ENCODE measurements around the gene PNPLA5. TPM values are rescaled to one million over a fixed set of nuclear protein-coding genes. Genes with fewer than 3 reads are reported as not detected.
"Not testable (repeated sequence)": the region's sequence is repeated elsewhere in the genome, so short reads cannot be mapped to it uniquely, and the experiment has no call there.

Gene PNPLA5
- total RNA-seq, 1 donor from 2014 or later, result not detected

DNA sequence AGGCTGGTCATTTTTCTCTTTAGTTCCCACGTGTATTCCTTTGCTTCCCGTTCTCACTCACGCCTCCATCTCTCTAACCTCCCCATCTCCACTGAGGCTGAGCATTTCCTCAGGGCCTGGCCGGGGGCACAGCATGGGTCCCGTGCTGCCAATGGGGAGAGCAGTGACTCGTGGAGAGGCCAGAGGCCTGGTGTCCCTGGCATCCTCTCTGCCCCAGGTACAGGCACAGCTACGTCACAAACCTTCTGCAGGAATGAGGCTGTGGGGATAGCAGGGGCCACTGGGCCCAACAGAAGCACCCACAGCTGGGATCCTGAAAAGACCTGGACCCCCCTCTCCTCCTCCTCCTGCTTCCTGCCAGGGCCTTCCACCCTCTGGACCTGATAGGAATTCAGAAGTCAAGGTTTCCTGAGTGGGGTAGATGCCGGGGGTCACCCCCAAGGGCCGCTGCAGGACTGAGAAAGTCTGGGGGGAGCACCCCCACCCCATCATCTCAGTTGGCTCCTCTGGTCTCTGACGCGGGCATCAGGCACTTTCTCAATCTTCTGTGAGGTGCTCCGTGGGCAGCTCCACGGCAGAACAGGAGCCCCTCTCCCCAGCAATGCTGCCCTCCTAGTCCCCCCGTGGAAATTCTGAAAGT, 11.8 kb downstream of the PNPLA5 start:
- DNase-seq, result no peak

DNA sequence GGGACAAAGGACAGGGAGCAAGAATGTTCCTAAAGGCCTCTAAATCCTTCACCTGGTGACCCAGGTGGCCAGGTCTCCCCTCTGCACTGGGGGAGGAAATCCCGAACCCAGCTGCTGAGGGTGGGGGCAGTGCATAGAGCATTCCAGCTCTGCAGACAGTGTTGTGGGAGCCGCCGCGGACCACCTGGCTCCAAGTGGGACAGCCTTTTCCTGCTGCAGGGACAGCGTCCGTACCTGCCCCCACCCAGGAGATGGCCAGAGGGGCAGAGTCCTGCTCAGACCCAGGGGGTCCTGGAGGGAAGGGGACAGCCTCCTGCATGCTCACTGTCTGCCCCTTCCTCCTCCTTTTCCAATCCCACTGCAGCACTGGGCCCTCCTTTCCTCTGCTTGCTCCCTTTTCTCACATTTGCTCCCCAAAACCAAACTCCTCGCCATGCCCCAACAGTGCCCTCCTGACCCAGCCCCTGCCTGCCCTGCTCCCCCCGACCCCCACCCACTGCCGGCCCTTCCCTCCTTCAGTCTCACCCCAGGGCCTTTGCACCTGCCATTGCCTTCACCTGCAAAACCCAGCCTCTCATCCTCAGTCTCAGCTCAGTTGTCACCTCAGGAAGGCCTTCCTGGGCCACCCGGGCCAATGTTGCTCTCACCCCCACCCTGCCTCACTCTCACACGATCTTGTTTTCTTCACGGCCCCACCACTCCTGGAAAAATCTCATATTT, 12.8 kb downstream of the PNPLA5 start:
- DNase-seq, result no peak

DNA sequence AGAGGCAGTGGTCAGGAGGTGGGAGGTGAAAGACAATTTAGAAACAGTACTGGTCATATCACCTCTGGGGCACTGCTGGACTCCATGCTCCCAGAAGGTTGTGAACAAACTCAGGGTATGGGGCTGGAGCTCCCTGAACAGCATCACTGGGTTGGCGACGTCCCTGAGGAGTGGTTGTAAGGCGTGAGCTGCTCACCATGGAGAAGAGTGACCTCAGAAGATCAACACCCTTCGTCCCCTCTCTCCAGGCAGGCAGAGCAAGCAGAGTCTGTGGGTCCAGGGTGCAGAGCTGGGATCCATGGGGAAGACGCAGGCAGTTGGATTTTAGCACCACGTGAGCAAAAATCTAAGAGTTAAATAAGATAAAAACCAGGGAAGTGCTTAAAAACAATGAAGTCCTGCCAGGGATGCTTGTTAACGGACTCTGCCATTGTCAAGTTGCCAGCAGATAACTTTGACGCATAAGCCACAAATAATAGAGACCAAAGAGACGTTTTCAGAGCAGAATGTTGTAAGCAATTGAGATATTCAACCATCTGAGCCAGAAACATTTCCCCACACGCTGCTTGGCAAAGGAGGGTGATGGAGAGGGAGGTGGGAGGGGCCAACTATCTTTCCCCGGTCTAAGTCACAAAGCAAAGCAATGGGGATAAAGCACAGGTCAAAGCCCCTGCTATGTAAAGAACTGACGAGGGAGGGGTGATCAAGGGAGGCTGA, 13.6 kb downstream of the PNPLA5 start:
- DNase-seq, result no peak

DNA sequence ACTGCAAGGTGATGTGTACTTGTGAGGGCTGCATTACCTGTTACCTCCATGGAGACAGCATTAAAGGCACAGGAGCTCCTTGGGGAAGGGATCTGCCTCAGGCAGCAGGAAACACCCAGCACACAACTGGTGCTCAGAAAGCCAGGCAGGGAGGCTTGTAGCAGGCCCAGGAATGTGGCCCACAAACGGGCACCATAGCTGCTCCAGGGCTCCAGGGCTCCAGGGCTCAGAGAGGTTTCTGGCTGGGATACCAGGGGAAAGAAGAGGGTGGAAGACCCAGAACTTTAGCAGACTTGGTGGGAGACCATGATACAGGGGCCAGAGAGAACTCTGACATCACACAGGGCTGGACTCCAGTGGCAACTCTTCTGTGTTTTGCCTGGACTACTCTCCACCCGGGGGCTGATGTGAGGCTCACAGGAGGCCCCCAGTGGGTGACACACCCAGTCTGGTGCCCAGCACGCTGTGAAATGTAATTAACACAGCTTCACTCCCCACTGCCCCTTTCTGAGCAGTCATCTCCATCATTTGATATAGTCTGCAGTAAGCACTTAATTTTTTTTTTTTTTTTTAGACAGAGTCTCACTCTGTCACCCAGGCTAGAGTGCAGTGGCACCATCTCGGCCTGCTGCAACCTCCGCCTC, 14.8 kb downstream of the PNPLA5 start:
- no peak for DNase-seq

DNA sequence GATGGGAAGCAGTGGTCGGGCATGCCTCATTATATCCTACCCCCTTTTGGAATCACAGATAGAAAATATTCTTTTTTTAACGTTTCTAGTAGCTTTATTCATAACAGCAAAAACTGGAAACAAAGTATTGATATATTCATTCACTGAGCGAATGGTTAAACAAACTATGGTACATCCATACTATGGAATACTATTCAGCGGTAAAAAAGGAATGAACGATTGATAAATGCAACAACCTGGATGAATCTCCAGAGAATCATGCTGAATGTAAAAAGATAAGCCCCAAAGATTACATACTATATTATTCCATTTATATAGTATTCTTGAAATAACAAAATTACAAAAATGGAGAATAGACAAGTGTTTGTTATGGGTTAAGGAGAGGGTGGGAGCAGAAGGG, 22.0 kb downstream of the PNPLA5 start:
- no peak for DNase-seq

DNA sequence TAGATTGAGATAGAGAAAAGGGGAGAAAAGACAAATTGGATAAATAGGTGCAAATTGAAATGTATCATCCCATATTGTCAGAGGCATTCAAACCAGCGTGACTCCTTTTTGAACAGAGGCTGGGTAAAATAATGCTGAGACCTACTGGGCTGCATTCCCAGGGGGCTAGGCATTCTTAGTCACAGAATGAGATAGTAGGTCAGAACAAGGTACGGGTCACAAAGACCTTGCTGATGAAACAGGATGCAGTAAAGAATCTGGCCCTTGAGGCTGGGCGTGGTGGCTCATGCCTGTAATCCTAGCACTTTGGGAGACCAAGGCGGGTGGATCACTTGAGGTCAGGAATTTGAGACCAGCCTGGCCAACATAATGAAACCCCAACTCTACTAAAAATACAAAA, 22.8 kb downstream of the PNPLA5 start:
- not testable (repeated sequence) for DNase-seq

DNA sequence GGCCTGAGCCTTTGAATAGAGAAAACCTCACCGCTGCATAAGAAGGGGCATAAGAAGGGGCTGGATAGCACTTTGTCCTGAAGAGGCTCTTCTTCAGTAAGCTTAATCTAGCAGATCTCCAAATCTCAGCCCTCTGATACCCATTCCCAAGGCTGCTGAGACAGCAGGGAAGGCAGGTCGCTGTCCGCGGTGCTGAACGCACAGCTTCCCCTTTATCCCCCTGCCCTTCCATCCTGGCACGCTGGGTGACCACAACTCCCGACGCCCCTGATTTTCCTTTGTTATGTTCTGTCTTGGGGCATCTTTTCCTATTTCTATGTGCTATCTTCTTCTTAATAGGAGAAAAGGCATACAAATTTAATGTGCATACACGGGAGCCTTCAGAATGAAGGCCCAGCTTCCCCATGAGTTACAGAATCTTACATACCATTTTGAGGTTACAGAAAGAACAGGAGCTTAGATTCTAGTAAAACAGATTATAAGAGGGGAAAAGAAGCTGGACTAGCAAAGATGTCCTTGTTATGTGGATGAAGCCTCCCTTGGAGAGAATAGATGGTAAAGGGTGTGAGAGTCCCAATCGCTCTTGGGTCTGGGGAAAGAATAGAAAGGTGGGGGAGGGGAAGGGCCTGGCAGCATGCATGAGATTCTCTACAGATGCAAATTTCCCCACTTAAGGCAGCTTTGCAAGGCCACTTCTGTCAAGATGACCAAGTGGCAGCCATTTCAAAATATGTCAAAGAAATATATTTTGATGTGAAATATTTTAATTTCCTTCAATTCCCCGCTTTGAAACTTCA, 23.8 kb downstream of the PNPLA5 start:
- DNase-seq, result peak; percentile 76

DNA sequence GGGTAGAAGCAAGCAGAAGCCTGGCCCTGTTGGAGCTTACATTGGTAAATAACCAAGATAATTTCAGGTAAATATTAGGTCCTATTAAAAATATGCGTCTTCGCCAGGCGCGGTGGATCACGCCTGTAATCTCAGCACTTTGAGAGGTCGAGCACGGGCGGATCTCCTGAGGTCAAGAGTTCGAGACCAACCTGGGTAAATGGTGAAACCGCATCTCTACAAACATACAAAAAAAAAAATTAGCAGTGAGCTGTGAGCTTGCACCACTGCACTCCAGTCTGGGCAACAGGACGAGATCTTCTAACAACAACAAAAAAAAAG, 29.0 kb downstream of the PNPLA5 start:
- no peak for DNase-seq

DNA sequence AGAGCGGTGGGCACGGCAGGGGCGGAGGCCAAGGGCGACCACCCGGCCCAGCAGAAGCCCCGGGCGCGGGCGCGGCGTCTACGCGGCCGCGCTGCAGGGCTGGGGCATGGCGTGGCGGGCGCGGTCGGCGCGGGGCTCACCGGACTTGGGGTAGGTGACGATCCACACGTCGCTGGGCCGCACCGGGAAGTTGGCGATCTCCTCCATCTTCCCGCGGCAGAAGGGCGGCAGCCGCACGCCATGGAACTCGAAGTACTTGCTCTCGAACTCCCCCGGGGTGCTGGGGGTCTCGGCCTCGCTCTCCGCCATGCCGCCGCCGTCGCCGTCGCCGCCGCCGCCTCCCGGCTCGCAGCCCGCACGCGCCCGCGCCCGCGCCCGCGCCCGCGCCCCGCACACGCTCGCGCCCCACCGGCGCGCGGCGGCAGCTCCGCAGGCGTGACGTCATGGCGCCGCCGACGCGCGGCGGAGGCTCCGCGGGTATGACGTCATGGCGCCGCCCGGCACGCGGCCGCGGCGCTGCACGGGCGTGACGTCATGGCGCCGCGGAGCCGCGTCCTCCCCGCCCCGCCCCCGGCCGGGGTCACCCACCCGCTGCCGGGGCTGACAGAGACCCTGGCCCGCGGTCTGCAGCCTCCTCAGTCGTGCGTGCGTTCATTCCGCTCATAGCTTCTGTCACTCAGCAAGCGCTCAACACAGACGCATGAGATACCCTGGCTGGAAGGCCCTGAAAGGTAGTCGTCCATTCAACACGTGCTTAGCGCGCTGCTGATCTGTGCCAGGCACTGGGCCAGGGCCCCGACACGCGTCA, 29.5 kb downstream of the PNPLA5 start, which contains the start of gene SULT4A1:
Gene SULT4A1, minus strand, starts transcription at position 440 of the 808 bp plus-strand sequence. Its CDS starts 131 bp downstream, at position 309.
- peak; percentile 9 for DNase-seq

DNA sequence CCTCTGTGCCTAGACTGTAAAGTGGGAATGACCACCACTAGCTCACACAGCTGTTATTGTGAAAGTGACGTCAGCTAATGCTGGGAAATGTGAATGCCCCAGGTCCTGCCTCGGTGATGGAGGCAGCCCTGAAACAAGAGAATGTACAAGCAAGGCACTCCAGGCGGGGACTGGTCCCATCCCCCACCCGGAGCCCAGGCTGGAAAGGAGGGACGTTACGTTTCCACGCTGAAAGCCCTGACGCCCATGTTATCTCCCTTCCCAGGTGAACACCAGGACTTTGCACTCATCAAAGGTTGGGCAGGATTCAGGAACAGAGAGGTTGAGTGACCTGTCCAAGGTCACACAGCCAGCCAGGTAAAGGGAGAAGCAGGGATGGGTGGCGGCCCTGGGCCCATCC, 30.3 kb downstream of the PNPLA5 start:
- no peak for DNase-seq

DNA sequence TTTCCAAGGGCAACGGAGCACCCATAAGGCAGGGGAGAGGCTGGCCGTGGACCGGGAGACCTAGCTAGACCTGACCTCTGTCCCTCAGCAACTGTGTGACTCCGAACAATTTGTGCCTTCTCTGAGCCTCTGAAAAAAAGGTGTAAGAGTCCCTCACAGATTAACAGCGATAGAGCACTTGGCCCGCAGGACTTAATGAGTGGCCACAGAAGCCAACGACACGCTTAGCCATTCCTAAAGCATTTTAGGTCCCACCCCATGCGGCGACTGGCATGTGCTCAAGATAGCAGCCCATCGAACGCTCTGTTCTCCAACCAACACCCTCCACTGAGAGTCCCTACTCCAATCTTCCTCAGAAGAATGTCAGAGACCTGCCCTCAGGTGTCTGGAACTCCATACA, 31.0 kb downstream of the PNPLA5 start:
- no peak for DNase-seq

DNA sequence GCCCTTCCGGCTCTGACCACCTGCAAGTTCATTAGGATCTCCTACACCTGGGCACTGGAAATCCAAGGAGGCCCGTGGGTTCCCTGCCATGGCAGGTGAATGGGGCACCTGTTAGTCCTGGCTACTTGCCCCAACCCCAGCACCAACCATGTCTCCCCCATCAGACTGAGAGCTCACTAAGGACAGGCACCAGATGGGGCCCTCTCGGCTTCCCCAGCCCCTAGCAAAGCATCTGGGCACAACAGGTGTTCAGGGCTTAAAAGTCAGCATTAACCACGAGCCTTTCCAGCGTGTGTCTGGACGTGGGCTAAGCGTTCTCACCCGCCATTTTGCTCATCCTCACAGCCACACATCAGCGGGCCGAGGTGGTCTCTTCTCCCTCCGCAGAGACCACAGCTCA, 31.7 kb downstream of the PNPLA5 start:
- DNase-seq, result no peak

DNA sequence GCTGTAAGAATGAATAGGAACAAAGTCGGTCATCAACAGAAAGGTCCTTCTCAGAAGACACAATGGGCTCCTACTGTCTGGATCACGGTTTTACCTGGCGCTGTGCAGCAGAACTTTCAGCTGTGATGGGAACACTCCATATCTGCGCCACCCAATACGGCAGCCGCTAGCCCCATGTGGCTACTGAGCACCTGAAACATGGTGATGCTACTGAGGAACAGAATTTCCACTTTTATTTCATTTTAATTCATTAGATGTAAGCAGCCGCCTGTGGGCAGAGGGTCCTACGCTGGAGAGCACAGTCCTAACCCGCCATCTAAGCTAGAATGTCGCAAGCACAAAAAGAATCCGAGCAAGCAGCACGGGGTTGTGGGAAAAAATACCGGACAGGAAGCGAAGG, 32.2 kb downstream of the PNPLA5 start:
- no peak for DNase-seq

DNA sequence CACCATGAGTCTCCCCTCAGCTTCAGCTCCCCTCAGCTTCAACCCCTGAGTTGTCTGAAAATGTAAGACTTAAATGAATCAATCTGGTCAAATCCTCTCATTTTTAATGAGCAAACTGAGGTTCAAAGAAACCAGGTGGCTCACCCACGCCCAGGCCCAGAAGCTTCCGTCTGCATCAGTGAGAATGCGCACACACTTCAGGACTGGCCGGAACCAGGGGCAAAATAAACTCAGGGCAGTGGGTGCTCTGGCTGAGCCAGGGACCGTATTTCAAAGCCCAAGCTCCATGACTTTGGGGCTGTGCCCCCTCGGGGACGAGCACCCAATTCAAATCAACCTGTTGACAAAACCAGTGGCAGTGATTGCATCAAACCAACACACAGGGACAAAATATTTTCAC, 32.6 kb downstream of the PNPLA5 start:
- no peak for DNase-seq

DNA sequence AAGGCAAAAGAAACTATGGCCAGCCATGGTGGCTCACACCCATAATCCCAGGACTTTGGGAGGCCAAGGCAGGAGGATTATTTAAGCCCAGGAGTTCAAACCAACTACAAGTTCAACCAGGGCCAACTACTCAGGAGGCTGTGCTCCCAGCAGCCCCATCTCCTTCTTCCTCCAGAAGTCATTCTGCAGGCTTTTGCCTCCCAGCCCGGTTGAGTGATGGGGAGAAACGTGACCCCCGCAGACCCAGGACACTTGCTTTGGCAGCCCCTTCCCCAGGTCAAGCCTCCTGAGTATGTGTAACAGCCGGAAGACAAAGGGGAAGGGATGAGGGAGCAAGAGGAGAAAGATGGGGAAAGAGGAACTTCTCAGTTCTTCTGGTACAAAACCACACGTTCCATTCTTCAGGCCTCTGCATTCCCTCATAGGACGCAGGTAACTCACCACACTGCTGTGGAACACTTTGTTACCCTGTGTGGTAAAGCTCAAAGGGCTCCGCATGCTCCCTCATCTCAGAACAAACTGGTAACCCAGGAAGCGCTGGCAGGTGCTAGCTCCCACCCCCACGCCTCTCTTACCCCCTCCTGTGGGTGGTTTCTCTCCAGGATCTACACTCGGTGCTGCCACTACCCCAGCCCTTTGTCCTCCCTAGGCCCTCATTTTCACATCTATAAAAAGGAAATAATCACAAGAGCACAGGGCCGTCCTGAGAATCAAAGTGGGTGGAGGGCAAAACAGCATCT, 33.5 kb downstream of the PNPLA5 start:
- DNase-seq, result no peak

DNA sequence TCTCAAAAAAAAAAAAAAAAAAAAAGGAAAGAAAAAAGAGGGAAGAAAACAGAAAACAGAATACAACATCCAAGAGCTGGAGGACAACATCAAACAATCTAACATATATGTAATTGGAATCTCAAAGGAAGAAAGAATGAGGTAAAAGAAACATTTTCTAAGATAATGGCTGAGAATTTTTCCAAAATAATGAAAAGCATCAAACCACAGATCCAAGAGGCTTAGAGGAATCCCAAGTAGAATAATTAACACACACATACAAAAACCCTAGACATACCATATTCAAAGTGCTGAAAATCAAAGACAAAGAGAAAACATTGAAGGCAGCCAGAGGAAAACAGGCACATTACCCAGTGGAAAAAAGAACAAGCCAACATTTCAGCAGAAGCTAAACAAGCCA, 34.4 kb downstream of the PNPLA5 start:
- no peak for DNase-seq

DNA sequence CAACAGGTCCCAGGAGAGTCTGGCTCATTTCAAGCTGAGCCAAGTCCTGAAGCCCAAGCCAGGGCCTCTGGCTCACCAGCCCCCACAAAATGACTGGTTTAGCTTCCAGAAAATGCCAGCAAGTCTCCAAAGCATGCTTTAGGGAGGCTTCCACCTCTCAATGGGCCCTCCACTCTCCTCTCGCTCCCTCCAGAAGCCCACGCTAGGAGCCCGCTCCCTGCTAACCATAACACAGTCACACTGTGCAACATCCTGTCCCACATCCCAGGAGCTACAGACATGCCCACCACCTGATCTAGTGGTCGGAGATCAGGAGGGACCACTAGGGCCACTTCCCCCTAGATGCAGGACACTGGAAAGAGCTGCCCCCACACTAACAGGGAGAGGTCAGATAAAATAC, 36.4 kb downstream of the PNPLA5 start:
- no peak for DNase-seq

DNA sequence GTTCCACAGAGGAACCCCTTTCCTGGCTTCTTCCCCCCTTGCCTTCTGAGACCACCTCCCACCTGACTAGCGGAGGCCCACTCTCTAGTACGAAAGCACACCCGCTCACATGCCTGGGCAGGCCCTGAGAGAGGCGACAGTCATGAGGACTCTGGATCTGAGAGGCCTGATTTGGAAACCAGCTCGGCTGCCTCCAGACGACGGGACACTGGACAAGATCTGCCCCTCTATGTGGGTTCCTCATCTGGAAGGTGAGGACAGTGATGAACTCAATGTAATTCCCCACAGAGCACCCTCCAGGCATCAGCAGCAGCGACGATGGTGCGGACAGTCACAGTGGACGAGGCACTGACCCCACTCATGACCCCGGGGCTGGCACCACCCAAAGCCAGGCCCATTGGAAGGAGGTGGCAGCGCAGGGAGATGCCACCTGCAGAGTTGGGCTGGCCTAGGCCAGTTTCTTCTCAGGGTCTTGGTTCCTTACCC, 37.0 kb downstream of the PNPLA5 start:
- no peak for DNase-seq

DNA sequence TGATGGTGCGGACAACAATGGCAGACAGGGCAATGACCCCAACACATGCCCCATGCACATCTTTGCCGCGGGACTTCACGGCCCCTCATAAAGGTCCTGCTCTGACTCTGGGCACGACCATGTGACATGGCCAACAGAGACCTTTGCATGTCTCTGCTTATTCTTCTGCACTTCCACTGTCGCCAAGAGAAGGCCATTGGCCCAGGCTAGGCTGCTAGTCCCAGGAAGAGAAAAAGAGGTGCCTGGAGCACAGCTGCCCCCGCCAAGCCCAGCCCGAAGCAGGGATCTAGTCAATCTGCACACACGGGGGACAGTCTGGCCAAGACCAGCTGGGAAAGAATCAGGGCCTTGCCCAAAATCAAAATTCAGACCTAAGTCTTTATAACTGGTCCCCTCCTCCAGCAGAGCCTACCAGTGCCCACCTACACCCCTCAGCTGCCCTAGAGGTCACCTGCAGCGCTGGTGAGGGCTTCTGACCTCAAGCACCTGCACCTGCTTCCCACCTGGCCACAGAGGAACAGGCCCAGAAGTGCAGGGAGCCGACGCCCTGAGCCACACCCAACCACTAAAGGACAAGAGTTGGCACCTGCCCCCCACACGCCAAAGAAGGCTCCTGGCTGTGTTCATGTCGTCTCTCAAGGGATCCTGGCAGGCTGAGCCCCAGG, 37.6 kb downstream of the PNPLA5 start:
- no peak for DNase-seq

DNA sequence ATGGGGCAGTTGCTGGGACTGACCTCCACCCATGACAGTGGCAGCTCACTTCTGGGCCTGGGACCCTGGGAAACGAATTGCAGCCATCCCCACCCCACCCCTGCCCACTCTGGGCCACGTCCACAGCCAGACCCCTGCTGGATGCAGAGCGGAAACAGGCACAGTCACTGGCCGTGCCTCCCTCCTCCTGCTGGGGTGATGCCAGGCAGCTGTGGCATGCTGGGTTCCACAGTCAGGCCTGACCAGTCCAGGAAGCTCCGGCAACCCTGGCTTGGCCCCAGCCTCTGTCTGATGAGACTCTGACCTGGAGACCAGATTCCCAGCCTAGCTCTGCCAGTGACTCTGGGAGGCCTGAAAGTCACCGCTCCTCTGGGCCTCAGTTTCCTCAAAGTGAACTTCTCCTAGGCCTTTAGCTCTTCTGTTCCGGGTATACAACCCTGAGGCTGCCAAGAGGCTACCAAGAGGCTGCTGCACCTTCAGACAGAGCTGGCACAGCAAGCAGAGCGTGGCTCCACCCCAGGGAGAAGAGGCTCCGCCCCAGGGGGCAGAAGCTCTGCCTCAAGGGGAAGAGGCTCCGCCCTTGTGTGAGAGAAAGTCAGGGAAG, 38.4 kb downstream of the PNPLA5 start:
- DNase-seq, result no peak

All from dermis blood vessel endothelial cell (primary cell).